ENCODE measurements around the gene PAK1.

Gene PAK1

GRCh38 chr11:77440678-77441077 is 33.2 kb downstream of the PAK1 start:
- TF ChIP-seq CTCF (IDR thresholded peaks at IDR 0.05) (no peak), ZFX (IDR thresholded peaks at IDR 0.05; ENCODE audit: borderline replicate concordance) (no peak)
- H3K27ac ChIP-seq = no peak overlapping the region

- TF ChIP-seq ZFX (IDR thresholded peaks at IDR 0.05; ENCODE audit: borderline replicate concordance) (no peak), CTCF (IDR thresholded peaks at IDR 0.05) (no peak)
- H3K27ac ChIP-seq = no peak overlapping the region
Measured at GRCh38 chr11:77438487-77438886, 35.4 kb downstream of the PAK1 start.

GRCh38 chr11:77436969-77437368 is 36.9 kb downstream of the PAK1 start:
- H3K27ac ChIP-seq = no peak overlapping the region
- TF ChIP-seq ZFX (IDR thresholded peaks at IDR 0.05; ENCODE audit: borderline replicate concordance) (no peak), CTCF (IDR thresholded peaks at IDR 0.05) (no peak)

GRCh38 chr11:77436506-77436905 is 37.4 kb downstream of the PAK1 start:
- H3K27ac ChIP-seq = no peak overlapping the region
- no peak for TF ChIP-seq CTCF (IDR thresholded peaks at IDR 0.05)
- TF ChIP-seq ZFX (IDR thresholded peaks at IDR 0.05; ENCODE audit: borderline replicate concordance) = no peak

GRCh38 chr11:77435972-77436371 is 37.9 kb downstream of the PAK1 start:
- no peak for TF ChIP-seq CTCF (IDR thresholded peaks at IDR 0.05)
- no peak for TF ChIP-seq ZFX (IDR thresholded peaks at IDR 0.05; ENCODE audit: borderline replicate concordance)
- no peak overlapping the region for H3K27ac ChIP-seq

GRCh38 chr11:77431813-77432212 is 42.1 kb downstream of the PAK1 start:
- TF ChIP-seq ZFX (IDR thresholded peaks at IDR 0.05; ENCODE audit: borderline replicate concordance) (no peak), CTCF (IDR thresholded peaks at IDR 0.05) (no peak)
- no peak overlapping the region for H3K27ac ChIP-seq

- no peak overlapping the region for H3K27ac ChIP-seq
- TF ChIP-seq ZFX (IDR thresholded peaks at IDR 0.05; ENCODE audit: borderline replicate concordance) = no peak
- no peak for TF ChIP-seq CTCF (IDR thresholded peaks at IDR 0.05)
Measured at GRCh38 chr11:77428598-77428997, 45.3 kb downstream of the PAK1 start.
